Gastrocnemius medialis (tissue), 4 donors: ENCODE data around the gene GFY. TPM values are rescaled to one million over a fixed set of nuclear protein-coding genes. Genes with fewer than 3 reads are reported as not detected.

ENCODE experiments used
- ATAC-seq, 2 donors: fragments of 150-250 bp; one replicate each; pipeline ENCODE4 v1.9.1; 2016
- DNase-seq, 2 donors: peaks; one replicate each; pipeline ENCODE4 v3.0.0-alpha.2; 2019
- H3K27ac ChIP-seq, 4 donors: fragments of 200-600 bp; sonication (generic); 1 replicate in 1 of 4; 2 replicates in 3 of 4; pipeline ENCODE4 v1.5.1; 2016 to 2018; ENCODE audit warnings: mild to moderate bottlenecking in 2 of 4, moderate library complexity in 1 of 4
- H3K27me3 ChIP-seq, 3 donors: fragments of 200-600 bp; sonication (generic) in 2 of 3; 1 replicate in 1 of 3; 2 replicates in 2 of 3; pipeline versions ENCODE4 v1.5.1 to v1.6.0; 2016 to 2019; ENCODE audit warnings: mild to moderate bottlenecking in 1 of 3, moderate library complexity in 1 of 3
- H3K36me3 ChIP-seq, 2 donors: fragments of 200-600 bp; sonication (generic) in 1 of 2; one replicate each; pipeline ENCODE4 v1.5.1; 2017 to 2018
- H3K4me1 ChIP-seq, 2 donors: fragments of 200-600 bp; sonication (generic) in 1 of 2; one replicate each; pipeline ENCODE4 v1.5.1; 2016 to 2017; ENCODE audit warnings: mild to moderate bottlenecking in 2 of 2
- H3K4me3 ChIP-seq, 4 donors: fragments of 200-600 bp; sonication (generic) in 3 of 4; 1 replicate in 1 of 4; 2 replicates in 3 of 4; pipeline ENCODE4 v1.5.1; 2016 to 2019; ENCODE audit warnings: mild to moderate bottlenecking in 2 of 4
- H3K9me3 ChIP-seq, 3 donors: fragments of 200-600 bp; sonication (generic) in 2 of 3; 1 replicate in 1 of 3; 2 replicates in 2 of 3; pipeline ENCODE4 v1.5.1; 2016 to 2019
- CTCF ChIP-seq, 5 experiments: fragments of 450-650 bp in 3 of 5; fragments of 200-600 bp in 2 of 5; sonication (generic) in 2 of 5; IDR thresholded peaks in 4 of 5; conservative IDR thresholded peaks in 1 of 5; 1 replicate in 4 of 5; 2 replicates in 1 of 5; pipeline ENCODE4 v1.5.1; 2016 to 2019; ENCODE audit warnings: antibody characterized with exemption in 5 of 5, mild to moderate bottlenecking in 3 of 5, moderate library complexity in 3 of 5
- POLR2A ChIP-seq, 2 donors: fragments of 450-650 bp; IDR thresholded peaks; one replicate each; pipeline ENCODE4 v1.6.1; 2017; ENCODE audit warnings: antibody characterized with exemption in 2 of 2, mild to moderate bottlenecking in 2 of 2, moderate library complexity in 2 of 2
- in situ Hi-C, 4 donors: fragments of 200-750 bp; cut with MboI; loops; one replicate each; pipeline versions ENCODE4 v1.15.0 to v1.8.0; 2017; ENCODE audit warnings: low sequenced_read_pairs in 4 of 4
- intact Hi-C: fragments of 100-400 bp; cut with DNase I; formaldehyde crosslinking; loops from one replicate; pipeline ENCODE4 v1.15.1; 2023; ENCODE audit warnings: low total_unique reads
- total RNA-seq, 4 donors: library from RNA; depleted of rRNA; stranded (reverse); fragments of >200 nt; gene quantifications; one replicate each; pipeline versions ENCODE4 v1.1.0 to v1.2.3, GENCODE V29; 2016

The GFY gene
- total RNA-seq, 4 donors from 2014 or later: not detected

DNA sequence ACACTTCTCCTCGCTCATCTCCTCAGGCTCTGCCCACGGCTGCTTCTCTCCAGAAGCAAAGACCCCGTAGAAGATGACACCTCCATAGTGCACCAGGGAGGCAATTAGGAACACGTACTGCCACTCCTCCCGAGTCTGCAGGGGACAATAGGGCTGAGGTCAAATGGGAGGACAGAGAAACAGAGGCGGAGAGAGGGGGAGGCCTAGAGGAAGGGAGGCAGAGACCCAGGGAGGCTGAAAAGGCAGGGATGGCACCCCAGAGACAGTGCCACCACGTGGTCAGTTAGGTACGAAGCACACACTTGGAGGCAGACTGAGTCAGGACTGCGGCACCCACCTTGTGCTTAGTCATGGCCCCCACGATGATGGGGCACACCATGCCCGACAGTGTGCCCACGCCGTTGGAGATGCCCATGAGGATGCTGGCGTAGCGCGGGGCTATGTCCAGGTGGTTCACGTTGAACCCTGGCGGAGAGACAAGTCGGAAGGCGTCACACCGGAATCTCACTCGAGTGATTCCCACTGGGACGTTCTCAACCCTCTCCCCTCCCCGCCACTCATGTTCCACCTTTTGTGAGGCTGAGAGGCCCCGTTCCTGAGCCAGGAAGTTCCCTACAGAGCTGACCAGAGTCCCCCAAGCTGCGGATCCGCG lies 5.6 kb downstream of the GFY start:
- no peak overlapping the region for H3K27ac ChIP-seq
- no peaks in the 10 kb centered on the region for H3K36me3 ChIP-seq
- H3K4me3 ChIP-seq: no peak overlapping the region
- H3K9me3 ChIP-seq: no peaks in the 10 kb centered on the region
- H3K27me3 ChIP-seq: peaks cover 92 to 94% (median 93%) of the 10 kb centered on the region in 3 donors
- no peak for TF ChIP-seq CTCF (IDR thresholded peaks at IDR 0.05 in 4 of 5, conservative IDR thresholded peaks at IDR 0.05 in 1 of 5)
- TF ChIP-seq POLR2A (IDR thresholded peaks at IDR 0.05): no peak
- peaks cover 0 to 8% of the 10 kb centered on the region in 2 donors for H3K4me1 ChIP-seq
- intact Hi-C loops (no loop called here), in situ Hi-C loops (no loop called here)
- no peak for DNase-seq
- no peak for ATAC-seq

DNA sequence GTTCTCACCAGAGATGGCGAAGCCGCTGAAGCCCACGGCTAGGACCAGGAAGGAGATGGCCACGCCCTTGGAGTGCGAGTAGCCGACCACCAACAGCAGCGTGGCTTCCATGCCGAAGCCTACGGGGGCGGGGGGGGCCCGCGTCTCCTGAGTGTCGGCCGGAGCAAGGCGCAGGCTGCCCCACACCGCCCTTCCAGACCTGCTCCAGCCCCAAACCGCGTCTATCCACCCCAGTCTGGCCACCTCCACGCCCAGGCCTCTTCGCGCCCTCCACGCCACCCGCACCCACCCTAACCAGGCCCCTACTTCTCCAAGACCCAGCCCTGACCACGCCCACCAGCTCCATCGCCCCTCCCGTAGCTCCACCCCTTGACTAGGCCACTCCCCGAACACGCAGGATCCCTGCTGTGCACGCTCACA lies 6.2 kb downstream of the GFY start:
- Histone ChIP-seq H3K27me3 (peaks cover 92 to 94% (median 93%) of the 10 kb centered on the region in 3 donors), H3K9me3 (no peaks in the 10 kb centered on the region), H3K4me3 (no peak overlapping the region), H3K4me1 (peaks cover 0 to 8% of the 10 kb centered on the region in 2 donors), H3K36me3 (no peaks in the 10 kb centered on the region), H3K27ac (no peak overlapping the region)
- DNase-seq (no peak), ATAC-seq (no peak)
- in situ Hi-C loops: no loop called here
- intact Hi-C loops: no loop called here
- TF ChIP-seq CTCF (IDR thresholded peaks at IDR 0.05 in 4 of 5, conservative IDR thresholded peaks at IDR 0.05 in 1 of 5) (no peak), POLR2A (IDR thresholded peaks at IDR 0.05) (no peak)

DNA sequence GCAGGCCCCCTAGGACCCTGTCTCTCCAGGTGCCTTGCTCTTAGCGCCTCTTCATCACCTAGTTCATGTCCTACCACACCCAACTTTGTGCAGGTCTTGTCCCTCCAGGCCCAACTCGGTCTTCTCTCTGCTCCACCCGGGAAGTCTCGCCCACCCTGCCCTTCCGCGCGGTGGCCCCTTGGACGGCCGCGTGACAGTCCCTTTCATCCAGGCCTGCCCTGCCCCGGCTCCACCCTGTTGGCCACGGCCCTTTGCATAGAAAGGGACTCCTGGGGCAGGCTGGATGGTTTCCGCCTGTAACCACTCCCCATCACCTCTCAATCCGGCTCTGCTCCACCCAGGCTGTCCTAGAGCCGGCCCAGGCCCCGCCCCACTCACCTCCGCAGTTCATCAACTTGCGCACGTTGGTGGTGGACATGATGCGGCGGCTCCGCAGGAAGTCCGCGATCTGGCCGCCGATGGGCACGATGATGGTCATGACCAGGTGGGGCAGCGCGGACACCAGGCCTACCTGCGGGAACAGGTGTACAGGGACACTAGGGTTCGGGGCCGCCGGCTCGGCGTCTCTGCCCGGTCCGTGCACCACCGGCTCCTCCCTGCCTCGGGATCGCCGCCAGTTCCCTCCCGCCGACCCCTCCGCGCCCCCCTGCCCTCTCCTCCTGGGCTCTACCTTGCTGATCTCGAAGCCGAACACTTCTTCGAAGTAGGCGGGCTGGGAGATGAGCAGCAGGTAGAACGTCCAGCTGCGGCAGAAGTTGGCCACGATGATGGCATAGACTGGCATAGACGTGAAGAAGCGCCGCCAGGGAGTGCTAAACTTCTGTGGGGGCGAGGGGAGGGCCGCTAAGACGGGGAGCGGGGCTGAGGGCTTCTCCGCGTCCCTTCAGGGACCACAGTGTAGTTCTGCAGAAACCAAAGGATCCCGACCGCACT lies 7.2 kb downstream of the GFY start:
- in situ Hi-C loops (no loop called here), intact Hi-C loops (no loop called here)
- peaks cover 0 to 8% of the 10 kb centered on the region in 2 donors for H3K4me1 ChIP-seq
- TF ChIP-seq POLR2A (IDR thresholded peaks at IDR 0.05): no peak
- TF ChIP-seq CTCF (IDR thresholded peaks at IDR 0.05 in 4 of 5, conservative IDR thresholded peaks at IDR 0.05 in 1 of 5): no peak
- DNase-seq: no peak
- no peak overlapping the region for H3K27ac ChIP-seq
- no peaks in the 10 kb centered on the region for H3K36me3 ChIP-seq
- peaks cover 92 to 93% (median 92%) of the 10 kb centered on the region in 3 donors for H3K27me3 ChIP-seq
- no peak for ATAC-seq
- H3K9me3 ChIP-seq: no peaks in the 10 kb centered on the region
- H3K4me3 ChIP-seq: no peak overlapping the region

DNA sequence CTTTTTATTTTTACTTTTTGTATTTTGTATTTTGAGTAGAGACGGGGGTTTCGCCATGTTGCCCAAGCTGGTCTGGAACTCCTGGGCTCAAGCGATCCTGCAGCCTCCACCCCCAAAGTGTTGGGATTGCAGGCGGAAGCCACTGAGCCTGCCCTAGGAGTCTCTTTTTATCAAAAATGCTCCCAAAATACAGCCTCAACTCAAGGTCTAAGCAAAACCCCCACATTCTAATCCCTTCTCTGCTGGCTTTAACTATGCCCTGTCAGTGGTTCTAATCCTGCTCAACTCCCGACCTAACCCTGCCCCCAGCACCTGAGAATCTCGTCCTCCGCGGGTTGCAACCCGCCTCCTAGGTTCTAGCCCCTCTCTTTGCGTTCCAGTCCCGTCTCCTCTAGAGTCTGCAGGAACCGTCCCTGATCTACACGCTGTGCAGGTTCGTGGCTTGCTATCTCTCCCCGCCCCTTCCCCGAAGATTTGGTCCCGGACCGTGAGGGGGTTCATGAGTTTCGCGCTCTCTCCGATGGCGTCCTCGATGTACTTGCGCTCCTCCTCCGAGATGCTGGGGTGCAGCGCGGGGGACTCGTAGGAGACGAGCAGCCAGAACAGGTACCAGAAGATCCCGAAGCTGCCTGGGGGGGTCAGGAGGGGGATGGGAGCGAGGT lies 8.2 kb downstream of the GFY start:
- DNase-seq: no peak
- no peak for ATAC-seq
- no peak overlapping the region for H3K4me3 ChIP-seq
- H3K9me3 ChIP-seq: no peaks in the 10 kb centered on the region
- in situ Hi-C loops: no loop called here
- intact Hi-C loops: no loop called here
- H3K27ac ChIP-seq: no peak overlapping the region
- peaks cover 86 to 91% (median 86%) of the 10 kb centered on the region in 3 donors for H3K27me3 ChIP-seq
- peaks cover 0 to 3% of the 10 kb centered on the region in 2 donors for H3K4me1 ChIP-seq
- H3K36me3 ChIP-seq: no peaks in the 10 kb centered on the region
- TF ChIP-seq CTCF (IDR thresholded peaks at IDR 0.05 in 4 of 5, conservative IDR thresholded peaks at IDR 0.05 in 1 of 5) (no peak), POLR2A (IDR thresholded peaks at IDR 0.05) (no peak)
